WTC11 (cell line): ENCODE data around the gene ELOVL2.

Source experiments
- ATF2 ChIP-seq: sonication (generic); formaldehyde crosslinking; IDR thresholded peaks from 2 replicates; pipeline ENCODE4 v1.8.1; 2022; ENCODE audit warnings: low read depth, missing genetic modification reagents, borderline replicate concordance
- CTCF ChIP-seq: fragments of 200-600 bp; IDR thresholded peaks from 2 replicates; pipeline ENCODE4 v1.8.0; 2022; ENCODE audit warnings: antibody characterized with exemption
- NR3C1 ChIP-seq: sonication (generic); formaldehyde crosslinking; conservative IDR thresholded peaks from 2 replicates; pipeline ENCODE4 v1.8.1; 2023; ENCODE audit warnings: low read depth, mild to moderate bottlenecking, missing genetic modification reagents

GRCh38 chr6:11030904-11031303, 13.2 kb downstream of the ELOVL2 start:
- TF ChIP-seq ATF2 (CRISPR knock-in tag) = no peak
- TF ChIP-seq NR3C1 = no peak
- no peak for TF ChIP-seq CTCF
